NCI-H2196 treated with DMSO at 0.1 percent for 48 hours (cell line): ENCODE measurements around the gene TMC4.
"Not testable (repeated sequence)": the region's sequence is repeated elsewhere in the genome, so short reads cannot be mapped to it uniquely, and the experiment has no call there.

Source experiments
- DNase-seq: peaks from one replicate; lab custom pipeline; 2025; ENCODE audit not compliant: unreplicated experiment; lab: John Stamatoyannopoulos, UW

TMC4 gene

DNA sequence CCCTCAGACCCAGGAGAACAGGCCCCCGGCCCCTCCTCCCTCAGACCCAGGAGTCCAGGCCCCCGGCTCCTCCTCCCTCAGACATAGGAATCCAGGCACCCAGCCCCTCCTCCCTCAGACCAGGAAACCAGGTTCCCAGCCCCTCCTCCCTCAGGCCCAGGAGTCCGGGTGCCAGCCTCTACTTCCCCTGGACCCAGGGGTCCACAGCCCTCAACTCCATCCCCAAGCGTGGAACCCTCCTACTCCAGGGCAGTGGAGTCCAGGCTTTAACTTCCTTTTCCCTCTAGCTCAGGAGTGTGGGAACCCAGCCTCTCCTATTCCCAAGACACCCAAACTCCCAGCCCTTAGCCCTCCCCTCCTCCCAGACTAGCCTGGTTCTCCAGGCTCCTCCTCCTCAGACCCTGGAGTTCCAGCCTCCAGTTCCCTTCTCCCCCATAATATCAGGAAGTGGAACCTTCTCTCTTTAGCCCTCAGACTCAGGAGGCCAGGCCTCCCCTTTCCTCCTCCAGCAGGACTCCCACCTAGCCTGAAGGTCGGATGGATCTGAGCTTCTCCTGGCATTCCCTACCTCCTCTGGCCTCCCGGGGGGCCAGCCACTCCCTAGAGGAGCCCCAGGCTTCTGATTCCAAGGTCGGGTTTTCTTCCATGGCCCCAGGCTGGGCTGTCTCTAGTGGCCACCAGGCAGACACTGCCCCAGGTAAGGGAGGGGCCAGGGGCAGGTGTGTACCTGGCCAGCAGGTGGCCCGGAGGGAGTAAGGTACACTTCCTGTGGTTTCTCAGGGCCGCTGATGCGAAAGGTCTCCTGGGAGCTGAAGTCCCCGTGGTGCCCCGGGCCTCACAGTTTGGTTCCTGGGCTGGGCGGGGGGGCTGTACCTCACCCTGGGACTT lies at the start of gene TMC4:
TSS of gene TMC4 (minus strand) at position 690 of the 888 bp plus-strand sequence. CDS start at position 647, 43 bp downstream.
- peak; percentile 51 for DNase-seq

GRCh38 chr19:54221947-54222346 lies 49.0 kb upstream of the TMC4 start:
- DNase-seq, result not testable (repeated sequence)

GRCh38 chr19:54219702-54220101 lies 46.7 kb upstream of the TMC4 start:
- DNase-seq, result not testable (repeated sequence)

DNA sequence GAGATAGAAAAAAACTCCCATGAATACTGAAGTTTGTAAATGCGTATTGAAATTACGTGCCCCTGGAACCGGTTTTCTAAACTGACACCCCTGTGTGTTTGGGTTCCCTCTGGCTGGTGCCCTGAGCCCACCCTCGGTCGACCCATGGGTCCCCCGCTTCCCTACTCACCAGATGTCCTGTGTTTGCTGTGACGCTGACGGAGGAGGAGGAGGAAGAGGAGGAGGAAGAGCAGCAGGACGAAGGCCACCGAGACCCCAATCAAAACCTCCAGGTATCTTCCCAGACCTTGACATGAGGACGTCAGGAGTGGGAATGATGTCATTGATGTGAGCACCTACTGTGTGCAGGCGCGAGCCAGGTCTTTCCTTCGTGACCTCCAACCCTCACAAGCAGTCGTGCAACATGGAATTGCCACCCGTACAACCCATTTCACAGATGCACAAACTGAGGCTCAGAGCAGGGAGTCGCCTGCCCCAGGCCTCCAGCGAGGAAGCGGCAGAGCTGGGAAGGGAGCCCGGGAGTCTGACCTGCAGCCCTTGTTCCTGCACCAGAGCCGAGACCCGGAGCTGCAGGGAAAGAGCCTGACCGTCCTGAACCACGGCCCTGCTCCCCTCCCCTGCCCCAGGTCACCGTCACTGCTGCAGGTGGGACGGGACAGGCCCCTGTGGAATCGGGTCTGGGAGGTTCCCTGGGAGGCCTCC lies 46.2 kb upstream of the TMC4 start:
- DNase-seq, result no peak

DNA sequence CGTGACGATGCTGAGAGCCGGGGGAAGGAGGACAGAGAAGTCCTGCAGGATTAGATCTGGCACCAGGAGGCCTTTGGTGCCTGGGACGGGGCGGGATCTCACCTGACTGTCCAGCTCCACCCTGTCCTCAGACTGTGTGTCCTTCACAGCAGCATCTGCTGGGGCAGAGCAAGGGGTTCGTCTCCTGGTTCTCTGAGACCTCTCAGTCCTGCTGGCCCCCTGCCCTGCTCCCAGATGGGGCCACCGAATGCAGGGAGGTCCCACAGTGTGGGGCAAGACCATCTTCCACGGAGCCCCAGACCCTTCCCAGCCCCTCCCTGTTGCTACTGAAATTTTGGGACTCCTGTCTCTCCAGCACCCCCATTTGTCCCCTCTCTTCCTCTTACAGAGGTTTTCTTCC lies 45.3 kb upstream of the TMC4 start:
- DNase-seq, result no peak

- not testable (repeated sequence) for DNase-seq
Observed at GRCh38 chr19:54217517-54218247, 44.7 kb upstream of the TMC4 start.

DNA sequence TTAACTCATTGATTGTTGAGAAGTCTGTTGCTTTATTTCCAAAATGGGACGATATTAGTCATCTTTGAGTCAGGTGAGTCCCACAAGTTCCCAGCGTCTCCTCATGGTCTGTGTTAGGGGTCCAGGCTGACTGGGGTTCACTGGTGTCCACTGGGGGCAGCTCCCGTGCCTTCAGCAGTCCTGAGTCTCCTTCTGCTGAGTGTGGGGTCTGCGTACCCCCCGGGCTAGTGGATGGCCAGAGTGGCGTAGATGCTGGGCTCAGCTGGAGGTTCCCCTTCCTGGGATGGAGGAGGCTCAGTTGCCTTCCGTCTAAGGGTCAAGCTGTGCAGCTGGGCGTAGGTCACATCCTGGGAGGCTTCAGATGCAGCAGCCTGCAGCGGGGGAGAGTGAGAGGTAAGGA lies 43.9 kb upstream of the TMC4 start:
- DNase-seq, result no peak

DNA sequence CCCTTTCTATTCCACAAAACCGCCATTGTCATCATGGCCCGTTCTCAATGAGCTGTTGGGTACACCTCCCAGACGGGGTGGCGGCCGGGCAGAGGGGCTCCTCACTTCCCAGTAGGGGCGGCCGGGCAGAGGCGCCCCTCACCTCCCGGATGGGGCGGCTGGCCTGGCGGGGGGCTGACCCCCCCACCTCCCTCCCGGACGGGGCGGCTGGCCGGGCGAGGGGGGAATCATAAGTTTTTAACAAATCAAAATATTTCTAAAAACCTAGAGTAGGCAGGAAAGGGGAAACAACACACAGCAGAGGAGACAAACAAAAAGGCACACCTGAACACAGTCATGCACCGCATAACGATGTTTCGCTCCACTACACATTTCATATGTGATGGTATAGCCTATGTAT lies 41.8 kb upstream of the TMC4 start:
- DNase-seq, result not testable (repeated sequence)

DNA sequence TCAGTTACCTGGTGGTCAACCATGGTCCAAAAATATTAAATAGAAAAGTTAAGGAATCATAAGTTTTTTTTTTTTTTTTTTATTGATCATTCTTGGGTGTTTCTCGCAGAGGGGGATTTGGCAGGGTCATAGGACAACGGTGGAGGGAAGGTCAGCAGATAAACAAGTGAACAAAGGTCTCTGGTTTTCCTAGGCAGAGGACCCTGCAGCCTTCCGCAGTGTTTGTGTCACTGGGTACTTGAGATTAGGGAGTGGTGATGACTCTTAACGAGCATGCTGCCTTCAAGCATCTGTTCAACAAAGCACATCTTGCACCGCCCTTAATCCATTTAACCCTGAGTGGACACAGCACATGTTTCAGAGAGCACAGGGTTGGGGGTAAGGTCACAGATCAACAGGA lies 41.3 kb upstream of the TMC4 start:
- DNase-seq, result not testable (repeated sequence)

- no peak for DNase-seq
Observed at GRCh38 chr19:54211235-54211634, 38.3 kb upstream of the TMC4 start.

GRCh38 chr19:54209811-54210494 lies 37.0 kb upstream of the TMC4 start:
- DNase-seq, result peak; percentile 88

DNA sequence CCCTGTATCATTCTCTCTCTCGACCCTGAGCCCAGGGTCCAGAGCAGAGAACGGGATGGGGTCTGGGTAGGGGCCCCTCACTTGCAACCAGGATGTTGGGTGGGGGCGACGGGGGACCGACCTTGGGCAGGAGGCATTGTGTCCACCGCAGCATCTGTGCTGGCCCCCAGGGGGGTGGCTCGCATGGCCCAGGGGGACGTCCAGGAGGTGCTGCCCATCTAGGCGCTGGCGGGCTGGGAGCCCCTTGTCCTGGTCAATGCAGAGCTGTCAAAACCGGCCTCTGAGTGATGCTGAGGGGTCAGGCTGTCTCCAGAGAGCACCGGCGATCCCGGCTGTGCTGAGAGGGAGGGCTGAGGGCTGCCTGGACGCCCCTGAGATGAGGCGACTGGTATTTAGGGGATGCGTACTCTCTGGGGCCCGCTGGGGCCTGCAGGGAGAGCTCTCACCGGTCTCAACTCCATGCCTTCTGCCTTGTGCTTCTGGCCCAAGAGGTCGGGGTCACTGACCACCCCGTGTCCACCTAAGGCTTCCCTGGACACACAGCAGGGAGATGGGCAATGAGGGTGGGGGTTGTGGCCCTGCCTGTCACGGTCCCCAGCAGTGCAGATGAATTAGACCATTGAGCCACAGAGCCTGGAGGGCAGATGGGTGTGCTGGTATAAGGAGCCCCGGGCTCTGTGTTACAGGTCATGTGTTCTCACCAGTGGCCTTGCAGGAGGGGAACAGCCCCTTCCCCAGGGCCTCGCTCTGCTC lies 36.3 kb upstream of the TMC4 start:
- DNase-seq, result no peak

- DNase-seq, result no peak
Observed at GRCh38 chr19:54208784-54209057, 35.8 kb upstream of the TMC4 start.

DNA sequence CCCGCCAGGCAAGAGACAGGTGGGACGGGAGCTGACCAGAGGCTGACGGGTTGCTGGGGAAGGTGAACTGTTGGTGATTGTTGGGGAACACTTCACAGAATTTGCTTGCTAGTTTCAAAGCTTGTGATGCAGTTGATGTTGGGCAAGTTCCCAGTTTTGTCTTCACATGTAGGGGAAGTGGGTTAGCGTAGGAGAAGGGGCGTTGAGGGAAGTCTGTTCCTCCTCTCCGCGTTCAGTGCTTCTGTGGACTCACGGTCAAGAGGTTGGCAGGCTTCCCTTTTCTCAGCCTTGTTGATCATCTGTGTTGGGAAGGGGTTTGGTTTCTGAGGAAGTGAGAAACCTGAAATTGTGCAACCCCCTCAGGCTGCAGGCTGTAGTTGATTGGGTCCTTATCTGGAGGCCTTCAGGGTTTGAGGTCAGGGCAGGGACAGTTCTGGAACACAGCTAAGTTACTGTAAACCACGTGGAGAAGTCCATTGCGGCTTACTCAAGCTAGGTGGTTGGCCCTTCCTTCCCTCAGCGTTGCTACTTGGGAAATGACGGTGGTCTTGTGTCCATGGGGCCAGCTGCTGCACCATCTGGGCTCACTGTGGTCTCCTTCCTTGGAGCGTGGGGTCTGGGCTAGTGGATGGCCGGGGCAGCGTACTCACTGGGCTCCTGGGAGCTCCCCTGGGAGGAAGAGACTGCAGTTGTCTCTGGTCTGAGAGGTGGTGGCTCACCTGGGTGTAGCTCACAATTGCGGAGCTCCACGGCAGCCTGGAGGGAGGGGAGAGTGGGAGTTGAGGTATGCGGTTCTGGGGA lies 35.2 kb upstream of the TMC4 start:
- no peak for DNase-seq

GRCh38 chr19:54207676-54207982 lies 34.7 kb upstream of the TMC4 start:
- no peak for DNase-seq

- DNase-seq, result not testable (repeated sequence)
Observed at GRCh38 chr19:54207193-54207592, 34.2 kb upstream of the TMC4 start.

- no peak for DNase-seq
Observed at GRCh38 chr19:54206831-54207177, 33.8 kb upstream of the TMC4 start.

DNA sequence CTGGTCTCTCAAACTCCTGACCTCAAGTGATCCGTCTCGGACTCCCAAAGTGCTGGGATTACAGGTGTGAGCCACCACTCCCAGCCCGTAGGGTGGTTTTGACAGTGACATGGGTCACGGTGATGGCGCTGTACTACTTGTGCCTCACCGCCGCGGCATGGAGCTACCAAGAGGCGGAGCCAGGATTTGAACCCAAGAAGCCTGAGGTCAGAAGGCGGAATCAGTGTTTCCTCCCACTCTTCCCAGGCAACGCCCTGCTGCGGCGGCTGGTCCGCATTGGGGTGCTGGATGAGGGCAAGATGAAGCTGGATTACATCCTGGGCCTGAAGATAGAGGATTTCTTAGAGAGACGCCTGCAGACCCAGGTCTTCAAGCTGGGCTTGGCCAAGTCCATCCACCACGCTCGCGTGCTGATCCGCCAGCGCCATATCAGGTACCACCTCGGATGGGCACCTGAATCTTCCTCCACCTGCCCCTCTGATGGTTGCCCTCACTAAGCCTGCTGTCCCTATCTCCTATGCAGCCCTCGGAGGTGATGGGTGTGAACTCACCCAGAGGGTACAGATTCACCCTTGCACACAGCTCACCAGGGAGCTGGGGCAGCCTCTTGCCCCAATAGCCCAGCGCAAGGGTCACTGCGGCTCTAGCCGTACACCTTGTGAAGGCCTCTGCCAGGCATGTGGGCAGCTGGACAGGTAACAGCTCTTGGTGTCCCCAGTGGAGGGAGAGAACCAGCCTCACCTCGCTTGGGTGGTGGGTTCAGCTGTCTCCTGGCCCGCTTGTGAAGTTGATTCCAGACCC lies 33.3 kb upstream of the TMC4 start:
- no peak for DNase-seq

GRCh38 chr19:54204767-54205468 lies 32.0 kb upstream of the TMC4 start:
- DNase-seq, result no peak
